IMR-90 (cell line): Measurements from ENCODE around the gene AICDA. TPM values are rescaled to one million over a fixed set of nuclear protein-coding genes. Genes with fewer than 3 reads are reported as not detected.

Experiments used
- ATAC-seq: fragments of 200-7000 bp; cut with Tn5 transposase; 2 replicates; pipeline ENCODE4 v1.9.1; 2020; ENCODE audit warnings: low read depth, mild to moderate bottlenecking, moderate library complexity
- BruUV-seq: library from RNA; stranded (reverse); fragments of 400-500 nt; replicated peaks from 2 replicates; lab custom pipeline; 2021; lab: Mats Ljungman, UMichigan
- CTCF ChIA-PET: fragments of 300-600 bp; formaldehyde crosslinking; extraction: SDS; loops from one replicate; lab custom pipeline; 2021; ENCODE audit warnings: antibody characterized with exemption; lab: Yijun Ruan, JAX
- POLR2A ChIA-PET: fragments of 300-600 bp; sonication (Branson Sonifier 250); formaldehyde crosslinking; loops from one replicate; lab custom pipeline; 2022; ENCODE audit warnings: antibody characterized with exemption; ENCODE audit not compliant: unreplicated experiment; lab: Charles Lee
- DNase-seq: peaks from one replicate; pipeline ENCODE4 v3.0.0; 2013
- H2AFZ ChIP-seq: replicated peaks from 2 replicates; pipeline ENCODE3; 2013; ENCODE audit warnings: low read length, mild to moderate bottlenecking; ENCODE audit not compliant: poor library complexity
- H2AK5ac ChIP-seq: 2 replicates; pipeline ENCODE4 v1.6.1; 2013; ENCODE audit warnings: low read depth, low read length, inconsistent platforms
- H2AK9ac ChIP-seq: replicated peaks from 2 replicates; pipeline ENCODE3; 2013; ENCODE audit warnings: mild to moderate bottlenecking, low read depth, low read length, moderate library complexity; ENCODE audit not compliant: poor library complexity
- H2BK120ac ChIP-seq: 2 replicates; pipeline ENCODE4 v1.6.1; 2013; ENCODE audit warnings: low read depth, low read length, inconsistent platforms
- H2BK15ac ChIP-seq: 3 replicates; pipeline ENCODE4 v1.6.1; 2013; ENCODE audit warnings: low read depth, low read length, inconsistent platforms
- H2BK20ac ChIP-seq: 2 replicates; pipeline ENCODE4 v1.6.1; 2013; ENCODE audit warnings: low read depth, mild to moderate bottlenecking, inconsistent platforms, low read length, moderate library complexity
- H2BK5ac ChIP-seq: 2 replicates; pipeline ENCODE4 v1.6.1; 2013; ENCODE audit warnings: mild to moderate bottlenecking, low read depth, low read length, inconsistent platforms; ENCODE audit not compliant: poor library complexity, severe bottlenecking
- H3K14ac ChIP-seq: replicated peaks from 2 replicates; pipeline ENCODE4 v1.6.1; 2013; ENCODE audit warnings: low read depth, low read length, inconsistent platforms
- H3K18ac ChIP-seq: 2 replicates; pipeline ENCODE4 v1.6.1; 2013; ENCODE audit warnings: low read depth, low read length, control low read depth
- H3K23ac ChIP-seq: 2 replicates; pipeline ENCODE4 v1.6.1; 2013; ENCODE audit warnings: low read depth, low read length, inconsistent platforms
- H3K27ac ChIP-seq: 2 replicates; pipeline ENCODE4 v1.5.1; 2013; ENCODE audit warnings: mild to moderate bottlenecking, control low read depth, low read length; ENCODE audit not compliant: insufficient read depth
- H3K27me3 ChIP-seq: 2 replicates; pipeline ENCODE4 v1.6.1; 2013; ENCODE audit warnings: low read length; ENCODE audit not compliant: control insufficient read depth, insufficient read depth
- H3K36me3 ChIP-seq: 2 replicates; pipeline ENCODE4 v1.6.1; 2013; ENCODE audit warnings: low read length, mixed read lengths; ENCODE audit not compliant: control insufficient read depth, insufficient read depth
- H3K4ac ChIP-seq: 2 replicates; pipeline ENCODE4 v1.6.1; 2013; ENCODE audit warnings: low read depth, low read length, inconsistent platforms
- H3K4me1 ChIP-seq: 2 replicates; pipeline ENCODE4 v1.6.1; 2013; ENCODE audit warnings: low read length, mixed read lengths; ENCODE audit not compliant: control insufficient read depth, insufficient read depth
- H3K4me2 ChIP-seq: 2 replicates; pipeline ENCODE4 v1.6.1; 2013; ENCODE audit warnings: low read depth, mild to moderate bottlenecking, control low read depth, low read length, moderate library complexity
- H3K4me3 ChIP-seq: 2 replicates; pipeline ENCODE4 v1.5.1; 2013; ENCODE audit warnings: low read depth, mild to moderate bottlenecking, control low read depth, low read length, moderate library complexity; ENCODE audit not compliant: insufficient read depth
- H3K56ac ChIP-seq: 2 replicates; pipeline ENCODE4 v1.6.1; 2013; ENCODE audit warnings: low read length, inconsistent platforms; ENCODE audit not compliant: insufficient read depth; ENCODE audit errors: extremely low read depth
- H3K79me1 ChIP-seq, 2 experiments: 2 replicates each; pipeline ENCODE4 v1.6.1; 2013; ENCODE audit warnings: low read length in 2 of 2, inconsistent platforms in 1 of 2, low read depth in 1 of 2
- H3K9ac ChIP-seq: 2 replicates; pipeline ENCODE4 v1.6.1; 2013; ENCODE audit warnings: low read depth, low read length, control low read depth
- H3K9me1 ChIP-seq: 2 replicates; pipeline ENCODE4 v1.6.1; 2013; ENCODE audit warnings: low read length, inconsistent platforms; ENCODE audit not compliant: insufficient read depth
- H3K9me3 ChIP-seq: 2 replicates; pipeline ENCODE4 v1.6.1; 2013; ENCODE audit warnings: low read length; ENCODE audit not compliant: control insufficient read depth, insufficient read depth
- H4K20me1 ChIP-seq: 2 replicates; pipeline ENCODE4 v1.6.1; 2013; ENCODE audit warnings: low read length, inconsistent platforms; ENCODE audit not compliant: insufficient read depth
- H4K5ac ChIP-seq: 2 replicates; pipeline ENCODE4 v1.6.1; 2013; ENCODE audit warnings: mild to moderate bottlenecking, low read depth, low read length, control low read depth
- H4K8ac ChIP-seq, 2 experiments: 2 replicates each; pipeline ENCODE4 v1.6.1; 2013; ENCODE audit warnings: low read depth in 2 of 2, low read length in 2 of 2, control low read depth in 1 of 2, inconsistent platforms in 1 of 2
- H4K91ac ChIP-seq: 2 replicates; pipeline ENCODE4 v1.6.1; 2013; ENCODE audit warnings: low read depth, low read length, inconsistent platforms; ENCODE audit not compliant: insufficient read depth
- CEBPB ChIP-seq: IDR thresholded peaks from 2 replicates; pipeline ENCODE4 v1.6.1; 2012; ENCODE audit warnings: low read depth, low read length, improper control_type of control experiment
- CHD1 ChIP-seq: IDR thresholded peaks from 2 replicates; pipeline ENCODE4 v1.6.1; 2012; ENCODE audit warnings: low read depth, low read length, improper control_type of control experiment
- MAZ ChIP-seq: IDR thresholded peaks from 2 replicates; pipeline ENCODE4 v1.6.1; 2012; ENCODE audit warnings: low read depth, mild to moderate bottlenecking, low read length, improper control_type of control experiment, moderate library complexity, borderline replicate concordance
- RFX5 ChIP-seq: IDR thresholded peaks from 2 replicates; pipeline ENCODE4 v1.8.0; 2012; ENCODE audit warnings: low read depth, mild to moderate bottlenecking, low read length, moderate library complexity
- SMC3 ChIP-seq: fragments of 150-350 bp; IDR thresholded peaks from 2 replicates; pipeline ENCODE4 v1.6.1; 2016; ENCODE audit warnings: low read depth, mild to moderate bottlenecking, antibody characterized with exemption, low read length, moderate library complexity
- USF2 ChIP-seq: fragments of 150-350 bp; IDR thresholded peaks from 2 replicates; pipeline ENCODE4 v1.6.1; 2017; ENCODE audit warnings: mild to moderate bottlenecking, antibody characterized with exemption, low read length, low read depth
- WGBS, 2 experiments: methylation state at CpG; one replicate each; pipeline versions ENCODE4 v1.1.5 to v1.1.7; 2013; ENCODE audit warnings: missing lambda C conversion rate in 2 of 2; ENCODE audit not compliant: insufficient read length in 1 of 2; ENCODE audit errors: extremely low coverage in 2 of 2; 5-methylcytosine and 5-hydroxymethylcytosine counted together
- dilution Hi-C: fragments of 300-500 bp; cut with HindIII; formaldehyde crosslinking; loops from one replicate; pipeline ENCODE4 v1.14.3; 2018; ENCODE audit warnings: low sequenced_read_pairs; ENCODE audit not compliant: unreplicated experiment
- in situ Hi-C: fragments of 300-500 bp; cut with MboI; formaldehyde crosslinking; loops from 3 replicates; pipeline ENCODE4 v1.14.3; 2019; ENCODE audit warnings: low sequenced_read_pairs, inconsistent platforms, mixed read lengths
- intact Hi-C: fragments of 100-400 bp; cut with micrococcal nuclease; formaldehyde crosslinking; loops from 2 replicates; pipeline ENCODE4 v1.10.0; 2022
- polyA plus RNA-seq, 3 experiments: library from polyadenylated mRNA; depleted of rRNA; stranded (reverse); fragments of >200 nt; gene quantifications; 2 replicates each; pipeline ENCODE4 v1.2.3, GENCODE V29; 2012; ENCODE audit warnings: low replicate concordance in 1 of 3
- total RNA-seq: library from RNA; depleted of rRNA; stranded (reverse); fragments of >200 nt; gene quantifications from 2 replicates; pipeline ENCODE4 v1.2.3, GENCODE V29; 2012
- TF ChIP-seq, protein P1 (sequence below): conservative IDR thresholded peaks from 2 replicates; pipeline ENCODE4 v1.5.1; 2012; ENCODE audit warnings: mild to moderate bottlenecking, low read depth, low read length, improper control_type of control experiment
- TF ChIP-seq, protein P2 (sequence below): fragments of 150-350 bp; IDR thresholded peaks from 2 replicates; pipeline ENCODE4 v1.6.1; 2016; ENCODE audit warnings: low read depth, mild to moderate bottlenecking, low read length, moderate library complexity, borderline replicate concordance

The AICDA gene
- total and polyA plus RNA-seq, 2 of the 4 experiments (the other 2 are of a cell fraction): not detected

DNA sequence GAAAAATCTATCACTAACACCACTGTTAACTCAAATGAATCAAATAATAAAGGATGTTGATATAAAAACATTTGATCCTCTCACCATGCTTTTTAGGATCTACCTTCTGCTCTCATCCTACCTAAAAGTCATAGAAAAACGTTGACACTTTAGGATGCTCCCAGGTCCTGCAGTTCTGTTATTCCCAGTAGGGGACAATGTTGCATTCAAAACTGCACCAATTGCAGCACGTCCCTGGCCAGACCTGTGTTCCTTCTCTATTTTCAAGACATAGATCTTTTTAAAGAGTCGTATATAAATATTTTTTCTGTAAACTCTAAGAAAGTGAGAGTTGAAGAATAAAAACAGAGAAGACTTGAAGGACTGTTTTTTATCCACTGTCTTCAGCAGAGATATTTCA, 8.8 kb downstream of the AICDA start:
- Histone ChIP-seq H3K23ac (no peak overlapping the region), H2BK5ac (no peak overlapping the region), H4K20me1 (no peaks in the 10 kb centered on the region), H3K4me2 (no peak overlapping the region), H2AFZ (no peak overlapping the region), H3K9me3 (no peaks in the 10 kb centered on the region), H3K79me1 (no peaks in the 10 kb centered on the region), H4K5ac (no peak overlapping the region), H3K18ac (no peak overlapping the region), H4K8ac (no peak overlapping the region), H2BK20ac (no peak overlapping the region), H3K36me3 (no peaks in the 10 kb centered on the region), H3K27me3 (no peaks in the 10 kb centered on the region), H3K27ac (no peak overlapping the region), H2AK5ac (no peak overlapping the region), H3K14ac (no peak overlapping the region), H2BK15ac (no peak overlapping the region), H4K91ac (no peak overlapping the region), H2BK120ac (no peak overlapping the region), H3K4me3 (no peak overlapping the region), H3K56ac (no peak overlapping the region), H3K4ac (no peak overlapping the region), H3K9me1 (no peaks in the 10 kb centered on the region), H2AK9ac (no peak overlapping the region), H3K9ac (no peak overlapping the region), H3K4me1 (no peaks in the 10 kb centered on the region)
- dilution Hi-C loops: no loop called here
- ATAC-seq: no peak
- DNase-seq: no peak
- TF ChIP-seq, protein P1, sequence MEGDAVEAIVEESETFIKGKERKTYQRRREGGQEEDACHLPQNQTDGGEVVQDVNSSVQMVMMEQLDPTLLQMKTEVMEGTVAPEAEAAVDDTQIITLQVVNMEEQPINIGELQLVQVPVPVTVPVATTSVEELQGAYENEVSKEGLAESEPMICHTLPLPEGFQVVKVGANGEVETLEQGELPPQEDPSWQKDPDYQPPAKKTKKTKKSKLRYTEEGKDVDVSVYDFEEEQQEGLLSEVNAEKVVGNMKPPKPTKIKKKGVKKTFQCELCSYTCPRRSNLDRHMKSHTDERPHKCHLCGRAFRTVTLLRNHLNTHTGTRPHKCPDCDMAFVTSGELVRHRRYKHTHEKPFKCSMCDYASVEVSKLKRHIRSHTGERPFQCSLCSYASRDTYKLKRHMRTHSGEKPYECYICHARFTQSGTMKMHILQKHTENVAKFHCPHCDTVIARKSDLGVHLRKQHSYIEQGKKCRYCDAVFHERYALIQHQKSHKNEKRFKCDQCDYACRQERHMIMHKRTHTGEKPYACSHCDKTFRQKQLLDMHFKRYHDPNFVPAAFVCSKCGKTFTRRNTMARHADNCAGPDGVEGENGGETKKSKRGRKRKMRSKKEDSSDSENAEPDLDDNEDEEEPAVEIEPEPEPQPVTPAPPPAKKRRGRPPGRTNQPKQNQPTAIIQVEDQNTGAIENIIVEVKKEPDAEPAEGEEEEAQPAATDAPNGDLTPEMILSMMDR: no peak
- TF ChIP-seq RFX5: no peak
- TF ChIP-seq USF2: no peak
- no peak for TF ChIP-seq MAZ
- no peak for TF ChIP-seq SMC3
- no peak for TF ChIP-seq CHD1
- TF ChIP-seq, protein P2, sequence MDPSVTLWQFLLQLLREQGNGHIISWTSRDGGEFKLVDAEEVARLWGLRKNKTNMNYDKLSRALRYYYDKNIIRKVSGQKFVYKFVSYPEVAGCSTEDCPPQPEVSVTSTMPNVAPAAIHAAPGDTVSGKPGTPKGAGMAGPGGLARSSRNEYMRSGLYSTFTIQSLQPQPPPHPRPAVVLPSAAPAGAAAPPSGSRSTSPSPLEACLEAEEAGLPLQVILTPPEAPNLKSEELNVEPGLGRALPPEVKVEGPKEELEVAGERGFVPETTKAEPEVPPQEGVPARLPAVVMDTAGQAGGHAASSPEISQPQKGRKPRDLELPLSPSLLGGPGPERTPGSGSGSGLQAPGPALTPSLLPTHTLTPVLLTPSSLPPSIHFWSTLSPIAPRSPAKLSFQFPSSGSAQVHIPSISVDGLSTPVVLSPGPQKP: no peak
- no peak for TF ChIP-seq CEBPB
- WGBS, 2 experiments: no CpG with 5 or more reads among the region's 3 CpGs
- ChIA-PET CTCF (no interaction called here), POLR2A (no interaction called here)
- intact Hi-C loops: no loop called here
- in situ Hi-C loops: no loop called here
- no TSS peak for BruUV-seq
